Measurements from ENCODE around the gene RASGRP2.

GRCh38 chr11:64742087-64742888, 1.7 kb downstream of the RASGRP2 start:
- TF ChIP-seq CTCF (IDR thresholded peaks at IDR 0.05), result no peak
- no peak for TF ChIP-seq POLR2AphosphoS5 (IDR thresholded peaks at IDR 0.05)
- no peak for TF ChIP-seq POLR2A (IDR thresholded peaks at IDR 0.05)
- no peak for TF ChIP-seq EP300 (IDR thresholded peaks at IDR 0.05)
